Heart left ventricle (tissue), 16 donors: Measurements from ENCODE around the gene LINC01488. TPM values are rescaled to one million over a fixed set of nuclear protein-coding genes. Genes with fewer than 3 reads are reported as not detected.

Experiments
- ATAC-seq, 4 donors: fragments of 200-7000 bp; cut with Tn5 transposase; one replicate each; pipeline ENCODE4 v1.9.1; 2020 to 2022; ENCODE audit warnings: moderate library complexity in 4 of 4, mild to moderate bottlenecking in 3 of 4, moderate number of reproducible peaks in 1 of 4
- DNase-seq, 5 donors: peaks; one replicate each; pipeline ENCODE4 v3.0.0-alpha.2; 2020
- H3K27ac ChIP-seq, 12 donors: fragments of 200-600 bp; sonication (generic) in 4 of 12; one replicate each; pipeline versions ENCODE4 v1.5.0 to v1.8.0; 2016 to 2022; ENCODE audit warnings: mild to moderate bottlenecking in 2 of 12
- H3K27me3 ChIP-seq, 9 donors: fragments of 200-600 bp; sonication (generic) in 2 of 9; one replicate each; pipeline versions ENCODE4 v1.5.1 to v1.8.0; 2016 to 2022; ENCODE audit warnings: mild to moderate bottlenecking in 3 of 9
- H3K36me3 ChIP-seq, 9 donors: fragments of 200-600 bp; sonication (generic) in 2 of 9; one replicate each; pipeline versions ENCODE4 v1.5.0 to v1.8.0; 2018 to 2022; ENCODE audit warnings: mild to moderate bottlenecking in 2 of 9
- H3K4me1 ChIP-seq, 12 donors: fragments of 200-600 bp; sonication (generic) in 4 of 12; one replicate each; pipeline versions ENCODE4 v1.5.0 to v1.8.0; 2016 to 2022; ENCODE audit warnings: mild to moderate bottlenecking in 3 of 12
- H3K4me3 ChIP-seq, 12 donors: fragments of 200-600 bp; sonication (generic) in 4 of 12; one replicate each; pipeline versions ENCODE4 v1.5.0 to v1.8.0; 2017 to 2022; ENCODE audit warnings: mild to moderate bottlenecking in 9 of 12, moderate library complexity in 4 of 12
- H3K9me3 ChIP-seq, 12 donors: fragments of 200-600 bp; sonication (generic) in 4 of 12; one replicate each; pipeline versions ENCODE4 v1.5.0 to v1.8.0; 2016 to 2022; ENCODE audit warnings: mild to moderate bottlenecking in 1 of 12
- POLR2A ChIP-seq, 2 donors: fragments of 450-650 bp; IDR thresholded peaks; one replicate each; pipeline ENCODE4 v1.6.1; 2017; ENCODE audit warnings: antibody characterized with exemption in 2 of 2, mild to moderate bottlenecking in 2 of 2, moderate library complexity in 2 of 2
- WGBS, 4 donors: extraction: QIAGEN DNeasy Blood & Tissue Kit in 2 of 4; methylation state at CpG; one replicate each; pipeline versions ENCODE4 v1.1.5 to v1.1.7; 2013 to 2018; 5-methylcytosine and 5-hydroxymethylcytosine counted together
- intact Hi-C, 10 donors: fragments of 100-400 bp; cut with DNase I; formaldehyde crosslinking; loops; one replicate each; pipeline versions ENCODE4 v1.11.1 to v1.14.2; 2022
- polyA plus RNA-seq, 2 donors: library from polyadenylated mRNA; stranded (reverse); fragments of 200-250 nt; gene quantifications; one replicate each; pipeline ENCODE4 v1.2.3, GENCODE V29; 2013
- total RNA-seq, 9 donors: library from RNA; depleted of rRNA in 2 of 9; stranded (reverse); fragments of >200 nt in 2 of 9; fragmentation: NEBNext Ultra II Directional in 3 of 9; extraction: Animal tissue kit (Norgen Biotek cat#: 25700) in 3 of 9; gene quantifications; one replicate each; pipeline versions ENCODE4 v1.1.0 to v1.2.4, GENCODE V29; 2016 to 2023
- TF ChIP-seq, protein P1 (sequence below), 12 donors: fragments of 200-600 bp; sonication (generic) in 4 of 12; IDR thresholded peaks; one replicate each; pipeline versions ENCODE4 v1.5.0 to v1.8.0; 2018 to 2022; ENCODE audit warnings: antibody characterized with exemption in 12 of 12, mild to moderate bottlenecking in 5 of 12
- donor health status: ischemic (EF 13 %, LVEDD 7.1; RV severe dilation, severe dysfunction).
- donor health status: healthy with polysubstance abuse.
- donor health status: DM: no; HTN: yes; CAD: no.
- donor health status: DM: no; HTN: no; CAD: no.
- donor health status: ischemic (EF 25% LVEDD 6.9; RV normal size, moderate dysfunction).
- donor health status: ischemic (EF 25% LVEDD 5.7; RV mildly dilated, moderate dysfunction).
- donor health status: healthy.
- donor health status: DM: yes; HTN: yes; CAD: no.
- donor health status: ischemic (EF 35%, LVEDD 5.7; RV mildly dilated, moderate dysfunction).
- donor health status: nonischemic (EF 11% LVEDD 7.7; RV severe dilation, severe dysfunction).
- donor health status: DM: yes; HTN: yes; CAD: no.
- donor health status: PGD.
- donor health status: ischemic (EF 29% LVEDD 5.4; RV normal size, mild dysfunction).
- donor health status: nonischemic (EF 23%, LVEDD 6.1; RV moderate dilation, normal function).

The LINC01488 gene
- total and polyA plus RNA-seq, 11 donors: 0.04 to 0.42 (median 0.14) TPM; not detected in 5

DNA sequence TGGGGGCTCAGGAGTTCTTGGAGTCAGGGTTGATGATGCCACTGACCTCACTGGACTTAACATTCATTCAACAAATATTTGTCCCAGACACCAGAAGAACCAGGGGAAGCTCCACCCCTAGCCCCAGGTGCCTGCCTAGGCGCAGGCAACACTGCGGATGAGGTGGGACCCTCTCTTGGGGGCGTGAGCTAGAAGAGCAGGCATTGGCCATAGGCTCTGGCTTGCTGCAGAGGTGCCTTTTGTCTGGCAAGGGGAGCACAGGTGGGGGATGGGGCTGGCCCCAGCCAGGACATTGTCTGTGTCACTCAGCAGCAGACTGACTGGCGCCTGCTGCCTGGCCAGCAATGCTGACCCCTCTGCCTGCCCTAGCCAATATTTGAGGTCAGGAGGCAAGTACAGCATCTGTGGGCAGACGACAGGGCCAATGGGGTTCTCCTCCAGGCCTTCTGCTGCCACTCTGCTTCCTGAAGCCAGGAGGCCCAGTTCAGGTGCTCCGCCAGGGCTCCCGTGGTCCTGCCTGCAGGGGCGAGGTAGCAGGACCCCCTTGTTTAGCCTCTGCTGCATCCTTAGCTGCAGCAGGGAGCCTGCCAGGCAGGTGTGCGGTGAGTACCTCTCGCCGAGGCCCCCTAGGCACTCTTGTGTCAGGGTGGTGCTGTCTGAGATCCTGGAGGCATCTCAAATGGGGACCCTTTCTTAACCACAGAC, 4.0 kb downstream of the LINC01488 start:
- ATAC-seq (no peak), DNase-seq (peak in 3 of 5 donors; percentile 32 to 53 (median 44))
- no peaks in the 10 kb centered on the region for H3K27me3 ChIP-seq
- H3K4me1 ChIP-seq: peaks cover under 1 to 56% (median 34%) of the 10 kb centered on the region in 12 donors
- TF ChIP-seq POLR2A (IDR thresholded peaks at IDR 0.05): no peak
- TF ChIP-seq, protein P1, sequence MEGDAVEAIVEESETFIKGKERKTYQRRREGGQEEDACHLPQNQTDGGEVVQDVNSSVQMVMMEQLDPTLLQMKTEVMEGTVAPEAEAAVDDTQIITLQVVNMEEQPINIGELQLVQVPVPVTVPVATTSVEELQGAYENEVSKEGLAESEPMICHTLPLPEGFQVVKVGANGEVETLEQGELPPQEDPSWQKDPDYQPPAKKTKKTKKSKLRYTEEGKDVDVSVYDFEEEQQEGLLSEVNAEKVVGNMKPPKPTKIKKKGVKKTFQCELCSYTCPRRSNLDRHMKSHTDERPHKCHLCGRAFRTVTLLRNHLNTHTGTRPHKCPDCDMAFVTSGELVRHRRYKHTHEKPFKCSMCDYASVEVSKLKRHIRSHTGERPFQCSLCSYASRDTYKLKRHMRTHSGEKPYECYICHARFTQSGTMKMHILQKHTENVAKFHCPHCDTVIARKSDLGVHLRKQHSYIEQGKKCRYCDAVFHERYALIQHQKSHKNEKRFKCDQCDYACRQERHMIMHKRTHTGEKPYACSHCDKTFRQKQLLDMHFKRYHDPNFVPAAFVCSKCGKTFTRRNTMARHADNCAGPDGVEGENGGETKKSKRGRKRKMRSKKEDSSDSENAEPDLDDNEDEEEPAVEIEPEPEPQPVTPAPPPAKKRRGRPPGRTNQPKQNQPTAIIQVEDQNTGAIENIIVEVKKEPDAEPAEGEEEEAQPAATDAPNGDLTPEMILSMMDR (IDR thresholded peaks at IDR 0.05): no peak
- intact Hi-C loops: no loop called here
- H3K9me3 ChIP-seq: no peaks in the 10 kb centered on the region
- H3K27ac ChIP-seq: no peak overlapping the region
- H3K36me3 ChIP-seq: no peaks in the 10 kb centered on the region
- H3K4me3 ChIP-seq: no peak overlapping the region
- WGBS, 4 donors: 86 to 97% (median 93%) methylated on average over 3 to 11 of the region's 11 CpGs

DNA sequence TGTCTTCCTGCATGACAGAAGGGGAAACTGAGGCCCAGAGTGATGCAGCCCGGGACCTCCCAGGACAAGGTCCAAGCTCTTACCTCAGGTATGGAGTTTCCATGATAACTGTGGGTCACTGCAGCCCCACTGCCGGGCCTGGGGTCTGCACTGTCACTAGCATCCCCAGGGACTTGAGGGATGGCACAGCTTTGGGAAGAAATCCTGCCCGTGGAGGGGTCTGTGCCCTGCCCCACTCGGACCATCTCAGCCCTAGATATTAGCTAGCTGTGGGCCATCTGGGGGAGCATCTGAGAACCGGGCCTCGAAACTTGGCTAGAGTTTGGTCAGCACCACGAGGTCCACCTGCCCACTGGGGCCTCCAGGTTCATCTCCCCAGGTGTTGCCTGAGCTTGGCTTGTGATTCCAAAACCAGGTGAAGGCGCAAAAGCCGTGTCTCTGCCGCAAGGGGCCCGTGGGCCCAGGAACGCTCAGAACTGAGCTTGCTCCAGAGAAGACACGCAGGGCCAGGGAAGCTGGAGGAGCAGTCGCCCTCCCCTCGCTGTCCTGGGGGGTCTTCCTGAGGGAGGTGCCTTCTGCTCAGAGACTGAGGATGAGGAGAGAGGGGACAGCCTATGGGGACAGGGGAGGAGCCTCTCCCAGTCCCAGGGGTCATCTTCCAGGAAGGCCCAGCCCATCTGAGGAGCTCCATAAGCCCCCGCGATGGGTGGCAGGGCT, 4.8 kb downstream of the LINC01488 start:
- intact Hi-C loops: no loop called here
- Histone ChIP-seq H3K9me3 (no peaks in the 10 kb centered on the region), H3K27me3 (no peaks in the 10 kb centered on the region), H3K4me1 (peaks cover 0 to 50% (median 28%) of the 10 kb centered on the region in 12 donors), H3K27ac (peak overlapping the region in 4 of 12 donors; percentile 10 to 62 (median 15)), H3K36me3 (no peaks in the 10 kb centered on the region), H3K4me3 (no peak overlapping the region)
- 77 to 90% (median 86%) methylated on average over 7 to 17 of the region's 17 CpGs for WGBS, 4 donors
- TF ChIP-seq POLR2A (IDR thresholded peaks at IDR 0.05): no peak
- TF ChIP-seq, protein P1 (IDR thresholded peaks at IDR 0.05): no peak
- ATAC-seq: no peak
- peak in 2 of 5 donors; percentile 17 to 28 for DNase-seq

DNA sequence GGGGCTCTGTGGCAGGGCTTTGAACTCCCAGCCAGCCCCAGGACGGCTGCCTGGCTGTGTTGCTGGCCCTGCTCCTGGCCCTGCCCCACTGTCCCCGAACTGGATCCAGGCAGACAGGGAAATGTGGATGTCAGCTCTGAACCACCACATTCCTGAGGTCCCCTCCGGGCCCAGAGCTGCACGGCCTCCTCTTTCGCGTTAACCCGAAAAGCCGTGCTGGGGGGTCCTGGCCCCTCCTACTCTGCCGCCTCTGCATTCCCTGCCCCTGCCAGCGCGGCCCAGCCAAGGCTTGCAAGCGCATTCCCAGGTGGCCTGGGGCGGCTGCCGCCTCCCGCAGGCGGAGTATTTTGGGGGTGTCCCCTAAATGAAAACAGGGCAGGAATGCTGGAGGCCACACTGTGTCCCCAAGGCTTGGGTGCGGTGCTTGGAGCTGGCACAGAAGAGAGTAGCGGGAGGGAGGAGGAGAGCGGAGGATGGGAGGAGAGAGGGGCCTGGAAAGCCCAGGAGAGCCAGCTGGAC, 5.4 kb downstream of the LINC01488 start:
- ATAC-seq: no peak
- 67 to 81% (median 72%) methylated on average over 18 to 19 of the region's 19 CpGs for WGBS, 4 donors
- intact Hi-C loops: no loop called here
- TF ChIP-seq POLR2A (IDR thresholded peaks at IDR 0.05): no peak
- TF ChIP-seq, protein P1 (IDR thresholded peaks at IDR 0.05): no peak
- H3K27me3 ChIP-seq: no peaks in the 10 kb centered on the region
- DNase-seq: peak in 2 of 5 donors; percentile 28 to 58
- H3K27ac ChIP-seq: peak overlapping the region in 4 of 12 donors; percentile 10 to 62 (median 15)
- H3K36me3 ChIP-seq: no peaks in the 10 kb centered on the region
- H3K4me3 ChIP-seq: no peak overlapping the region
- H3K4me1 ChIP-seq: peaks cover 0 to 50% (median 28%) of the 10 kb centered on the region in 12 donors
- H3K9me3 ChIP-seq: no peaks in the 10 kb centered on the region

DNA sequence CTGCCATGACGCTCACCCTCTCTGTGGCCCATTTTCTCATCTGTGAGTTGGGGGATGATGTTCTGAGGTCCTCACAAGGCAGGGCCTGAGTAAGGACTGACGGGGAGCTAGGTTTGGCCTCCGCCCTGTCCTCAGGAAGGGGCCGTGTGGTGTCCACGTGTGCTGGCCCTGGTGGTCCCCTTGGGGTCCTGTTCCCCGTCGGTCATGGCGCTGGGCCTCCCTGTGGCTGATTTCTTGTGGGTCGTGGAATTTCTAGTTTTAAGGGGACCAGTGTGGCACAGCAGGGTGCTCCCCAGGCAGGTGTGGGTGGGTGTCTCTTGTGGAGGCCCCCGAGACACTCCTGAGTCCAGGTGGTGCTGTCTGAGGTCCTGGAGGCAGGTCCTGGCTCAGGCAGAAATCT, 5.9 kb downstream of the LINC01488 start:
- H3K27me3 ChIP-seq: no peaks in the 10 kb centered on the region
- peak overlapping the region in 3 of 12 donors; percentile 10 to 21 (median 14) for H3K27ac ChIP-seq
- H3K4me3 ChIP-seq: no peak overlapping the region
- 76 to 92% (median 91%) methylated on average over 7 to 10 of the region's 10 CpGs for WGBS, 4 donors
- DNase-seq (peak in 2 of 5 donors; percentile 24 to 41), ATAC-seq (no peak)
- TF ChIP-seq, protein P1 (IDR thresholded peaks at IDR 0.05): no peak
- TF ChIP-seq POLR2A (IDR thresholded peaks at IDR 0.05): no peak
- peaks cover 0 to 52% (median 28%) of the 10 kb centered on the region in 12 donors for H3K4me1 ChIP-seq
- intact Hi-C loops: no loop called here
- no peaks in the 10 kb centered on the region for H3K36me3 ChIP-seq
- no peaks in the 10 kb centered on the region for H3K9me3 ChIP-seq
